Lower leg skin (tissue), 3 donors: ENCODE results near the gene ZNF778.

ENCODE experiments used
- POLR2A ChIP-seq, 2 donors: fragments of 450-650 bp; IDR thresholded peaks; one replicate each; pipeline ENCODE4 v1.6.1; 2016 to 2017; ENCODE audit warnings: antibody characterized with exemption in 2 of 2, mild to moderate bottlenecking in 1 of 2, moderate library complexity in 1 of 2
- TF ChIP-seq, protein P1 (sequence below), 3 donors: fragments of 450-650 bp; IDR thresholded peaks; one replicate each; pipeline ENCODE4 v1.5.1; 2016; ENCODE audit warnings: antibody characterized with exemption in 3 of 3, mild to moderate bottlenecking in 3 of 3, moderate library complexity in 2 of 3

GRCh38 chr16:89253548-89254287 is 36.2 kb downstream of the ZNF778 start:
- TF ChIP-seq, protein P1, sequence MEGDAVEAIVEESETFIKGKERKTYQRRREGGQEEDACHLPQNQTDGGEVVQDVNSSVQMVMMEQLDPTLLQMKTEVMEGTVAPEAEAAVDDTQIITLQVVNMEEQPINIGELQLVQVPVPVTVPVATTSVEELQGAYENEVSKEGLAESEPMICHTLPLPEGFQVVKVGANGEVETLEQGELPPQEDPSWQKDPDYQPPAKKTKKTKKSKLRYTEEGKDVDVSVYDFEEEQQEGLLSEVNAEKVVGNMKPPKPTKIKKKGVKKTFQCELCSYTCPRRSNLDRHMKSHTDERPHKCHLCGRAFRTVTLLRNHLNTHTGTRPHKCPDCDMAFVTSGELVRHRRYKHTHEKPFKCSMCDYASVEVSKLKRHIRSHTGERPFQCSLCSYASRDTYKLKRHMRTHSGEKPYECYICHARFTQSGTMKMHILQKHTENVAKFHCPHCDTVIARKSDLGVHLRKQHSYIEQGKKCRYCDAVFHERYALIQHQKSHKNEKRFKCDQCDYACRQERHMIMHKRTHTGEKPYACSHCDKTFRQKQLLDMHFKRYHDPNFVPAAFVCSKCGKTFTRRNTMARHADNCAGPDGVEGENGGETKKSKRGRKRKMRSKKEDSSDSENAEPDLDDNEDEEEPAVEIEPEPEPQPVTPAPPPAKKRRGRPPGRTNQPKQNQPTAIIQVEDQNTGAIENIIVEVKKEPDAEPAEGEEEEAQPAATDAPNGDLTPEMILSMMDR (IDR thresholded peaks at IDR 0.05): no peak
- TF ChIP-seq POLR2A (IDR thresholded peaks at IDR 0.05): no peak
